ENCODE data around the gene ASPSCR1. TPM values are rescaled to one million over a fixed set of nuclear protein-coding genes. Genes with fewer than 3 reads are reported as not detected.

The ASPSCR1 gene
- total and polyA plus RNA-seq, 2 of the 8 experiments (the other 6 are each of a cell fraction or from before 2014, with no cell fraction given) = 33.3 to 43.7 TPM

DNA sequence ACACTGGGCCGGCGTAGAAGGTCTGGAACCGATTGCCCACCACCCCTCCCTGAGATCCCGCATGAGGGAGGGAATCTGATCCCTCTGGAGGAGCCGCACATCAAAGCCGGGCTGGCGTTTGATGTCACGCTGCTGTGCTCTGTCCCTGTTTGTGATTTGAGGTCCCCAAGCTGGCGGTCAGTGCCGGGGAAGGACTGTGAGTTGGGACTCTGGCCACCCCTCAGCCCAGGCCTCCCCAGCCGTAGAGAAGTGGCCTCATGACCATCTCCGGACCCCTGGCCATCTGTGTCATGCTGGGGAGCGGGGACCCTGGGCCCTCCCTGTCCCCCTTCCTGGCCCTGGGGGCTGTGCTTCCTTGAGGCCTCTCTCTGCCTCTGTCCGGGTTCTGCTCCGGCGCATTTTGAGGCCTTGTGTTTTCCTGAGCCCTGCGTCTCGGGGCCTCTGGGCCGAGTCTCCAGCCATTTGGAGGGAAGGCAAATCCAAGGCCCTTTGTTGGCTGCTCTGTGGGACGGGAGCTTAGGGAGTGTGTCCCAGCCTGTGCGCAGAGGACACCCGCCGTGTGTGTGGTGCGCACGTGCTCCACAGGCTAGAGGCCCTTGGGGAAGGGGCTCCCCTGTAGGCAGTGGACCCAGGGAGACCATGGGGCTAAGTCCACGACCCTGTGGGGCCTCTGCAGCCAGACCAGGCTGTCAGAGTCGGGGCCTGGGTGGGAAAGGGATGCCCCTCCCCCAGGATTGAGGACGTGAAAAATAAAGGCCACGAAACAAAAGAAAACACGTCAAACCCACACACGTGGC is 15.1 kb downstream of the ASPSCR1 start (continued):
- peak; percentile 4; the same call in 1 of the 2 replicates for TF ChIP-seq RBBP5 (IDR thresholded peaks at IDR 0.05; ENCODE audit: borderline replicate concordance, low read depth, low read length)
- TF ChIP-seq POLR2AphosphoS5 (IDR thresholded peaks at IDR 0.05; ENCODE audit: low read depth, low read length) = no peak
- no peak for TF ChIP-seq KDM4A (IDR thresholded peaks at IDR 0.05; ENCODE audit: low read depth, low read length, severe bottlenecking)
- no peak for TF ChIP-seq PHF8 (conservative IDR thresholded peaks at IDR 0.05; ENCODE audit: low read depth, low read length)
